Activated B cell treated with CpG ODN at 0.5 μM for 24 hours (primary cell): ENCODE data around the gene HAPSTR1. TPM values are rescaled to one million over a fixed set of nuclear protein-coding genes. Genes with fewer than 3 reads are reported as not detected.

ENCODE experiments used
- ATAC-seq: fragments of 200-7000 bp; cut with Tn5 transposase; one replicate; pipeline ENCODE4 v1.10.0; 2021; ENCODE audit warnings: low read depth, mild to moderate bottlenecking, moderate library complexity
- CTCF ChIA-PET: fragments of 350-600 bp; sonication (Branson Sonifier 250); formaldehyde crosslinking; loops from one replicate; lab custom pipeline; 2021; ENCODE audit warnings: antibody characterized with exemption; lab: Charles Lee
- POLR2A ChIA-PET: fragments of 350-600 bp; sonication (Branson Sonifier 250); formaldehyde crosslinking; loops from one replicate; lab custom pipeline; 2021; ENCODE audit warnings: antibody characterized with exemption; lab: Charles Lee
- DNase-seq: peaks from one replicate; pipeline ENCODE4 v3.0.0; 2022
- H3K27ac Mint-ChIP-seq: one replicate; pipeline ENCODE4 v1.8.0; 2020; ENCODE audit warnings: mixed read lengths
- H3K27me3 Mint-ChIP-seq: one replicate; pipeline ENCODE4 v1.8.0; 2021; ENCODE audit warnings: mixed read lengths
- H3K36me3 Mint-ChIP-seq: one replicate; pipeline ENCODE4 v1.8.0; 2021; ENCODE audit warnings: low read depth, mixed read lengths
- H3K4me1 Mint-ChIP-seq: one replicate; pipeline ENCODE4 v1.8.0; 2021; ENCODE audit warnings: mixed read lengths
- H3K4me3 Mint-ChIP-seq: one replicate; pipeline ENCODE4 v1.8.0; 2020; ENCODE audit warnings: mild to moderate bottlenecking, mixed read lengths
- H3K9me3 Mint-ChIP-seq: one replicate; pipeline ENCODE4 v1.8.0; 2020; ENCODE audit warnings: mixed read lengths
- intact Hi-C: fragments of 100-400 bp; cut with micrococcal nuclease; formaldehyde crosslinking; loops from one replicate; pipeline ENCODE4 v1.15.1; 2024
- total RNA-seq: library from RNA; stranded (reverse); gene quantifications from 2 replicates; pipeline ENCODE4 v1.2.3, GENCODE V29; 2022
- TF ChIP-seq, protein P1 (sequence below): fragments of 200-600 bp; IDR thresholded peaks from one replicate; pipeline ENCODE4 v1.8.0; 2022; ENCODE audit warnings: antibody characterized with exemption, mild to moderate bottlenecking

Gene HAPSTR1
- total RNA-seq, 1 donor from 2014 or later = 85.6 TPM

DNA sequence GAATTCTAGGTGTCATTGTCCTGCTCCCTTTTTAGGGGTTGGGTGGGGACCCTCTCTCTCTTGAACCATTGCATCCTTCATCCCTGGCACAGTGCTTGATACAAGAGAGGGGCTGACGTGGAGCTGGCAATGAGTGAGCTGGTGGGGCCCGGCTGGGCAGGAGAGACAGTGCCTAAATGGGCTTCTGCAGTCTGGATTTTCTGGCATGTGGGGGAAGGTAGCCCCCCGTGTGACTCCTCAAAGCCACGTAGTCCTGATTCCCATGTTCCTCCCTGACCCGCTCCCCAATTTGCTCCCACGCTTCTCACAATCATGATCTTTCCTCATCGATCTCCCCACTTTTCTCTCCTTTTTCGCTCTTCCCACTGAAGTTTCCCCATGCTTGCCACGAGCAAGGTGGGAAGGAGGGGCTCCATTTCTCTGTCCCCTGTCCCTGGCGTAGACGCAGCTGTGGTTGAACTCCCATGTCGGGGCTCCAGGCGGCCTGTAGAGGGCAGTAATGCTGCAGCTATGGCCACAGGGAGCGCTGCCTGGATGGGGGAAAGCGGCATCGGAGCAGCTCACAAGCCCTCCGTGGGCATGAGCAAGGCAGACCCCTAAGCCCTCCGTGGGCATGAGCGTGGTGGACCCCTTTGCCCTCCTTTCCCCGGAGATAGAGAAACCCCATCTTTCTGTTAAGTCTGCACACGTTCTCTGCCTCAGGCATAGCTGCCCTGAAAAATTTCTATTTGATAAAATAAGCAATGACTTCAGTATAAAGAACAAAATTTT, 47.5 kb downstream of the HAPSTR1 start:
- intact Hi-C loops = loop anchor here (1.0 to 10.0 kb wide), 6 partner anchors 48 to 1598 kb away; partner anchors contain the start of genes HAPSTR1, PMM2 and TMEM186
- POLR2A ChIA-PET = interaction anchor here (0.7 to 2.0 kb wide), 4 partner anchors 42 to 1738 kb away, joined by 3 to 6 read pairs (median 5); partner anchors contain the start of gene CIITA
- DNase-seq (peak; percentile 49), ATAC-seq (peak; percentile 62)
- TF ChIP-seq, protein P1, sequence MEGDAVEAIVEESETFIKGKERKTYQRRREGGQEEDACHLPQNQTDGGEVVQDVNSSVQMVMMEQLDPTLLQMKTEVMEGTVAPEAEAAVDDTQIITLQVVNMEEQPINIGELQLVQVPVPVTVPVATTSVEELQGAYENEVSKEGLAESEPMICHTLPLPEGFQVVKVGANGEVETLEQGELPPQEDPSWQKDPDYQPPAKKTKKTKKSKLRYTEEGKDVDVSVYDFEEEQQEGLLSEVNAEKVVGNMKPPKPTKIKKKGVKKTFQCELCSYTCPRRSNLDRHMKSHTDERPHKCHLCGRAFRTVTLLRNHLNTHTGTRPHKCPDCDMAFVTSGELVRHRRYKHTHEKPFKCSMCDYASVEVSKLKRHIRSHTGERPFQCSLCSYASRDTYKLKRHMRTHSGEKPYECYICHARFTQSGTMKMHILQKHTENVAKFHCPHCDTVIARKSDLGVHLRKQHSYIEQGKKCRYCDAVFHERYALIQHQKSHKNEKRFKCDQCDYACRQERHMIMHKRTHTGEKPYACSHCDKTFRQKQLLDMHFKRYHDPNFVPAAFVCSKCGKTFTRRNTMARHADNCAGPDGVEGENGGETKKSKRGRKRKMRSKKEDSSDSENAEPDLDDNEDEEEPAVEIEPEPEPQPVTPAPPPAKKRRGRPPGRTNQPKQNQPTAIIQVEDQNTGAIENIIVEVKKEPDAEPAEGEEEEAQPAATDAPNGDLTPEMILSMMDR = no peak
- H3K27me3 Mint-ChIP-seq = no peaks in the 10 kb centered on the region
- CTCF ChIA-PET = interaction anchor here (0.6 to 1.6 kb wide), 15 partner anchors 11 to 1598 kb away, joined by 3 to 6 read pairs (median 4); no protein-coding TSS in a partner anchor
- peak overlapping the region; percentile 21 for H3K4me3 Mint-ChIP-seq
- no peak overlapping the region for H3K27ac Mint-ChIP-seq
- peaks cover 31% of the 10 kb centered on the region for H3K4me1 Mint-ChIP-seq
- no peaks in the 10 kb centered on the region for H3K36me3 Mint-ChIP-seq
- no peaks in the 10 kb centered on the region for H3K9me3 Mint-ChIP-seq

DNA sequence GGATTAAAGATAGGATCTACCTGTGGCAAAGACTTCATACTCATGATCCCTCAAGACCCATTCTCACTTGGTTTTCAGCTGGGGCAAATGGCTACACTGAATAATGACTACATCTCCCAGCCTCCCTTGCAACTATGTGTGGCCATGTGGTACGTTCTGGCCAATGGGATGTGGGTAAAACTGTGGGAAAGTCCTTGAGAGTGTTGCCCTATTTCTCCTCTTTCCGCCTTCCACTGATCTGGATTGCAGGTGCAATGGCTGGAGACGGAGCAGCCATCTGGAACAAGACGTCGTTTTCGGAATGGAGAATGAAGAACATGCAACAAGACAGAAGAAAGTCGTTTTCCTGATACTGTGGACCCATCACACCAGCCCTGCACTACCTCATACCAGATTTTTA, 48.5 kb downstream of the HAPSTR1 start:
- intact Hi-C loops = loop anchor here (1.0 to 10.0 kb wide), 6 partner anchors 49 to 1597 kb away; partner anchors contain the start of genes HAPSTR1, PMM2 and TMEM186
- no peak overlapping the region for H3K27ac Mint-ChIP-seq
- H3K27me3 Mint-ChIP-seq = no peaks in the 10 kb centered on the region
- H3K9me3 Mint-ChIP-seq = no peaks in the 10 kb centered on the region
- peaks cover 27% of the 10 kb centered on the region for H3K4me1 Mint-ChIP-seq
- ChIA-PET CTCF (interaction anchor here (1.4 kb wide), 1 partner anchor 248 kb away, joined by 4 read pairs; no protein-coding TSS in a partner anchor), POLR2A (interaction anchor here (1.1 kb wide), 1 partner anchor 1737 kb away, joined by 4 read pairs; the partner anchor contains the start of gene CIITA)
- peak overlapping the region; percentile 45 for H3K4me3 Mint-ChIP-seq
- DNase-seq = no peak
- no peaks in the 10 kb centered on the region for H3K36me3 Mint-ChIP-seq
- peak; percentile 64 for ATAC-seq
- TF ChIP-seq, protein P1 = no peak

Other genes starting within 250 kb of the HAPSTR1 start
- gene CARHSP1, start 222.6 kb upstream of the HAPSTR1 start, total RNA-seq = 21.3 and 27.0 TPM in 2 replicates
- not detected in 2 replicates for gene LITAFD, start 209.3 kb upstream of the HAPSTR1 start, total RNA-seq
- 173 and 193 TPM in 2 replicates for gene USP7, start 127.7 kb upstream of the HAPSTR1 start, total RNA-seq